ENCODE measurements around the gene POLR3B. TPM values are rescaled to one million over a fixed set of nuclear protein-coding genes. Genes with fewer than 3 reads are reported as not detected.

POLR3B gene
- total and polyA plus RNA-seq, 3 donors from 2014 or later: 9.1 to 15.3 (median 13.0) TPM

- H3K36me3 ChIP-seq (ENCODE audit: low read depth, missing control alignments): no peaks in the 10 kb centered on the region
- WGBS, 2 donors: 67 to 77% methylated on average over 2 of the region's 2 CpGs
- TF ChIP-seq CTCF (IDR thresholded peaks at IDR 0.05) (no peak), POLR2A (IDR thresholded peaks at IDR 0.05) (no peak)
- no peak for DNase-seq
- H3K27ac ChIP-seq: peak overlapping the region in 1 of 2 donors; percentile 57
- intact Hi-C loops (cut with DNase I; ENCODE audit: low total_unique reads): no loop called here
- H3K27me3 ChIP-seq: no peaks in the 10 kb centered on the region
- peaks cover 16% of the 10 kb centered on the region for H3K4me1 ChIP-seq
- no peak overlapping the region for H3K4me3 ChIP-seq
- no peaks in the 10 kb centered on the region for H3K9me3 ChIP-seq
Observed at GRCh38 chr12:106341086-106341877, 16.3 kb upstream of the POLR3B start.

- no peak for TF ChIP-seq POLR2A (IDR thresholded peaks at IDR 0.05)
- Histone ChIP-seq H3K27ac (peak overlapping the region in 1 of 2 donors; percentile 57), H3K27me3 (no peaks in the 10 kb centered on the region), H3K4me3 (no peak overlapping the region), H3K4me1 (peaks cover 16% of the 10 kb centered on the region), H3K36me3 (ENCODE audit: low read depth, missing control alignments) (no peaks in the 10 kb centered on the region), H3K9me3 (no peaks in the 10 kb centered on the region)
- 29 to 38% methylated on average over 9 of the region's 9 CpGs for WGBS, 2 donors
- DNase-seq: peak; percentile 91
- intact Hi-C loops (cut with DNase I; ENCODE audit: low total_unique reads): no loop called here
Observed at GRCh38 chr12:106342397-106343213, 14.9 kb upstream of the POLR3B start.

- no peaks in the 10 kb centered on the region for H3K27me3 ChIP-seq
- no peak overlapping the region for H3K4me3 ChIP-seq
- H3K27ac ChIP-seq: peak overlapping the region in 1 of 2 donors; percentile 57
- DNase-seq: no peak
- H3K9me3 ChIP-seq: no peaks in the 10 kb centered on the region
- 49 to 51% methylated on average over 2 of the region's 2 CpGs for WGBS, 2 donors
- no peaks in the 10 kb centered on the region for H3K36me3 ChIP-seq (ENCODE audit: low read depth, missing control alignments)
- peaks cover 16% of the 10 kb centered on the region for H3K4me1 ChIP-seq
- TF ChIP-seq CTCF (IDR thresholded peaks at IDR 0.05) (no peak), POLR2A (IDR thresholded peaks at IDR 0.05) (no peak)
- intact Hi-C loops (cut with DNase I; ENCODE audit: low total_unique reads): no loop called here
Observed at GRCh38 chr12:106343214-106343528, 14.4 kb upstream of the POLR3B start.

DNA sequence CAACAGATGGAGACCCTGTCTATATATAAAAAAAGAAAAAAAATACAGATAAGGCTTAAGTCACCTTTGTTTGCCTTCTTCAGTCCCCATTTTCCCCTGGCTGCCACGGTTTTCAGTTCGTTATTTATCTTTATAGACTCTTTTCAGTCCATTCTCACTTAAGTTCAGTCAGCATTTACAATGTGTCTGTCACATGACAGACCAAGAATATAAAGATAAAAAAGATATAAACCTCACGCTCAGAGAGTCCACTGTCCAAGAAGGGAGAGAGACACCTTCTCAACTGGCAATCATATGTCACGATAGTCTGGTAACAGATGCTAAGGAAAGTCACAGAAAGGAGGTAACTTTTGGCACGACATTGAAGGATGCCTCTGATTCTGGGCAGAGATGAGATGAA is 13.4 kb upstream of the POLR3B start:
- intact Hi-C loops (cut with DNase I; ENCODE audit: low total_unique reads): no loop called here
- Histone ChIP-seq H3K27ac (peak overlapping the region in 1 of 2 donors; percentile 57), H3K36me3 (ENCODE audit: low read depth, missing control alignments) (no peaks in the 10 kb centered on the region), H3K9me3 (no peaks in the 10 kb centered on the region), H3K4me1 (peaks cover 16% of the 10 kb centered on the region), H3K4me3 (no peak overlapping the region), H3K27me3 (no peaks in the 10 kb centered on the region)
- 80 to 85% methylated on average over 5 of the region's 5 CpGs for WGBS, 2 donors
- TF ChIP-seq POLR2A (IDR thresholded peaks at IDR 0.05) (no peak), CTCF (IDR thresholded peaks at IDR 0.05) (no peak)
- DNase-seq: no peak

GRCh38 chr12:106345746-106346145 is 11.8 kb upstream of the POLR3B start:
- peak; percentile 65 for DNase-seq
- Histone ChIP-seq H3K36me3 (ENCODE audit: low read depth, missing control alignments) (no peaks in the 10 kb centered on the region), H3K27ac (no peak overlapping the region), H3K9me3 (no peaks in the 10 kb centered on the region), H3K27me3 (no peaks in the 10 kb centered on the region), H3K4me3 (no peak overlapping the region), H3K4me1 (peaks cover 16% of the 10 kb centered on the region)
- WGBS, 2 donors: 73 to 93% methylated on average over 5 of the region's 5 CpGs
- intact Hi-C loops (cut with DNase I; ENCODE audit: low total_unique reads): no loop called here
- TF ChIP-seq CTCF (IDR thresholded peaks at IDR 0.05) (peak; percentile 14 to 21 (median 19)), POLR2A (IDR thresholded peaks at IDR 0.05) (no peak)

Data from testis (tissue), 3 donors.